ENCODE measurements around the gene HLF.

DNA sequence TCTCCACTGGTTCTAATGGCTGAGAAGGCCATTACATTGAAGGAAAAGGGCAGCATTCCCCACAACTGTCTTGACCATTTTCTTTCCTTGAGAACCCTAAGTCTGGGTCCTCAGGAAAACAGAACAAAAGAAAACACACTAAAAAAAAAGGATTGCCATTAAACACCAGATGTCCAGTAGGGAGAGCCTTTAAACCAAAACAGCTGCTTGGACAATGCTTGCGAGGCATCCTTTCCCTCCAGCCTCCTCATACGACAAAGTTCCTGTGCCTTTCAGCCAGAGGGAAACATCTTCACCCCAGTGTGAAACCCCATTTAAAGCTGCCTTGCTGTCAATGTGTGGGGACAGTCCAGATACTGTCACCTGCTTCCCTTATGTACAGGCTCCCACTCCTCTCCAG is 82.6 kb downstream of the HLF start:
- TF ChIP-seq, protein P1, sequence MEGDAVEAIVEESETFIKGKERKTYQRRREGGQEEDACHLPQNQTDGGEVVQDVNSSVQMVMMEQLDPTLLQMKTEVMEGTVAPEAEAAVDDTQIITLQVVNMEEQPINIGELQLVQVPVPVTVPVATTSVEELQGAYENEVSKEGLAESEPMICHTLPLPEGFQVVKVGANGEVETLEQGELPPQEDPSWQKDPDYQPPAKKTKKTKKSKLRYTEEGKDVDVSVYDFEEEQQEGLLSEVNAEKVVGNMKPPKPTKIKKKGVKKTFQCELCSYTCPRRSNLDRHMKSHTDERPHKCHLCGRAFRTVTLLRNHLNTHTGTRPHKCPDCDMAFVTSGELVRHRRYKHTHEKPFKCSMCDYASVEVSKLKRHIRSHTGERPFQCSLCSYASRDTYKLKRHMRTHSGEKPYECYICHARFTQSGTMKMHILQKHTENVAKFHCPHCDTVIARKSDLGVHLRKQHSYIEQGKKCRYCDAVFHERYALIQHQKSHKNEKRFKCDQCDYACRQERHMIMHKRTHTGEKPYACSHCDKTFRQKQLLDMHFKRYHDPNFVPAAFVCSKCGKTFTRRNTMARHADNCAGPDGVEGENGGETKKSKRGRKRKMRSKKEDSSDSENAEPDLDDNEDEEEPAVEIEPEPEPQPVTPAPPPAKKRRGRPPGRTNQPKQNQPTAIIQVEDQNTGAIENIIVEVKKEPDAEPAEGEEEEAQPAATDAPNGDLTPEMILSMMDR (conservative IDR thresholded peaks at IDR 0.05 in 1 of 2, IDR thresholded peaks at IDR 0.05 in 1 of 2; ENCODE audit: extremely low read depth in 1 of 2, insufficient read depth in 1 of 2, low read depth in 1 of 2, low read length in 2 of 2), result no peak
- TF ChIP-seq EZH2 (IDR thresholded peaks at IDR 0.05; ENCODE audit: borderline replicate concordance, low read length), result no peak

All from mammary epithelial cell (primary cell).